ENCODE measurements around the gene PLCG2.

Gene PLCG2

DNA sequence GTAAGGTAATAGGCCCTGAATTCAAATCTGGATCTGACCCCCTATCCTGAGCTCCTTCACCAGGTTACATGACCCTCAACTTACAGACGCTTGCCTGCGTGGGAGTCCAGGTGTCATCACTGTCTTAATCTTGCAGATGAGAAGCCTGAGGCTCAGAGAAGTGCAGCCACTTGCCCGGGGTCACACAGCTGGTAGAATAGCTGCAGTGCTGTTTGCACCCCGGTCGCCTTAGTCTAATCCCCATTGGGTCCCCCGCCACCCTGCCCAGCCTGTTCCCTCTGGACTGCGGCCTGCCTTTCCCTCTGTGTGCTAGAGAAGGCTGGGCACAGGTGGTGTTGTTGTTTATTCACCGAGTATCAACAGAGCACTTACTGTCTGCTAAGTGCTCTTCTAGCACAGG, 125.2 kb downstream of the PLCG2 start:
- H3K36me3 ChIP-seq (ENCODE audit: control insufficient read depth, insufficient read depth, low read length), result no peaks in the 10 kb centered on the region
- no peaks in the 10 kb centered on the region for H3K9me3 ChIP-seq (ENCODE audit: control insufficient read depth, low read length)
- DNase-seq, result no peak
- H3K4me3 ChIP-seq (ENCODE audit: insufficient read depth, low read depth, low read length, poor library complexity, severe bottlenecking), result no peak overlapping the region
- H3K27me3 ChIP-seq (replicated peaks; ENCODE audit: control insufficient read depth, insufficient read depth, low read length, poor library complexity, severe bottlenecking), result no peaks in the 10 kb centered on the region
- H3K27ac ChIP-seq (ENCODE audit: insufficient read depth, low read length, poor library complexity, severe bottlenecking), result no peak overlapping the region
- no peaks in the 10 kb centered on the region for H3K4me1 ChIP-seq (ENCODE audit: control insufficient read depth, insufficient read depth, low read length, poor library complexity, severe bottlenecking)

DNA sequence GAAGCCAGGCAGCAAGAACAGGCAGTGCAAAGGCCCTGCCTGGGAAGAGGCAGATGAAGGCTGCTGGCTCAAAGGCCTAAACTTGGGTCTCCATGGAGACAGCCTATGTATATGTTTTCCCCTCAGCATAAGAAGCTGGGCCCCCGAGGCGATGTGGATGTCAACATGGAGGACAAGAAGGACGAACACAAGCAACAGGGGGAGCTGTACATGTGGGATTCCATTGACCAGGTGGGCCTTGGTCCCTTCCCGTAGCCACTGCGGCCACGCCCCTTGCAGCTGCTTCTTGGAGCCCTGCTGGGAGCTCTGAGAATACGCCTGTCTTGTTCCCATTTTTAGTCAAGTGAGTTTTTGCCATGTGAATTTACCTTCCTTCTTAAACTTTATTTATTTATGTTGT, 126.2 kb downstream of the PLCG2 start:
- H3K36me3 ChIP-seq (ENCODE audit: control insufficient read depth, insufficient read depth, low read length), result no peaks in the 10 kb centered on the region
- no peaks in the 10 kb centered on the region for H3K9me3 ChIP-seq (ENCODE audit: control insufficient read depth, low read length)

DNA sequence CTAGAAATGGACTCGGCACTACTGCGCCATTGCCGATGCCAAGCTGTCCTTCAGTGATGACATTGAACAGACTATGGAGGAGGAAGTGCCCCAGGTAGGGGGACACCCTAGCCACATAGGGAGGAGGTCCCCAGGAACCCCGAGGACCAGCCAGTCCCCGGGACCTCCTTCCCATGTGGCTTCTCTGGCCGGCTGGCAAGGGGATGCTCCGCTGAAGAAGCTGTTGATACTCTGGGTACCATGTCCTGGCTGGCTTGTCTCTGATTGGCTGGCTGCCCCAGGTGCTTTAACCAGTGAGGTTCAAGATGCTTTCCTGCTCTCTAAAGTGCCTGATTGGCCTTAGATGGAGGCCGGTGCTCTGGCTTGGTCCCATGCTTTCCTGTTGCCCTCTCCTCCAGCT, 128.6 kb downstream of the PLCG2 start:
- Histone ChIP-seq H3K27me3 (replicated peaks; ENCODE audit: control insufficient read depth, insufficient read depth, low read length, poor library complexity, severe bottlenecking) (no peaks in the 10 kb centered on the region), H3K27ac (ENCODE audit: insufficient read depth, low read length, poor library complexity, severe bottlenecking) (no peak overlapping the region), H3K4me3 (ENCODE audit: insufficient read depth, low read depth, low read length, poor library complexity, severe bottlenecking) (no peak overlapping the region), H3K4me1 (ENCODE audit: control insufficient read depth, insufficient read depth, low read length, poor library complexity, severe bottlenecking) (no peaks in the 10 kb centered on the region), H3K9me3 (ENCODE audit: control insufficient read depth, low read length) (no peaks in the 10 kb centered on the region), H3K36me3 (ENCODE audit: control insufficient read depth, insufficient read depth, low read length) (no peaks in the 10 kb centered on the region)
- no peak for DNase-seq

More for the DNA sequence above, 126.2 kb downstream of the PLCG2 start:
- H3K4me3 ChIP-seq (ENCODE audit: insufficient read depth, low read depth, low read length, poor library complexity, severe bottlenecking), result no peak overlapping the region
- no peak for DNase-seq
- no peak overlapping the region for H3K27ac ChIP-seq (ENCODE audit: insufficient read depth, low read length, poor library complexity, severe bottlenecking)
- no peaks in the 10 kb centered on the region for H3K4me1 ChIP-seq (ENCODE audit: control insufficient read depth, insufficient read depth, low read length, poor library complexity, severe bottlenecking)
- H3K27me3 ChIP-seq (replicated peaks; ENCODE audit: control insufficient read depth, insufficient read depth, low read length, poor library complexity, severe bottlenecking), result no peaks in the 10 kb centered on the region

DNA sequence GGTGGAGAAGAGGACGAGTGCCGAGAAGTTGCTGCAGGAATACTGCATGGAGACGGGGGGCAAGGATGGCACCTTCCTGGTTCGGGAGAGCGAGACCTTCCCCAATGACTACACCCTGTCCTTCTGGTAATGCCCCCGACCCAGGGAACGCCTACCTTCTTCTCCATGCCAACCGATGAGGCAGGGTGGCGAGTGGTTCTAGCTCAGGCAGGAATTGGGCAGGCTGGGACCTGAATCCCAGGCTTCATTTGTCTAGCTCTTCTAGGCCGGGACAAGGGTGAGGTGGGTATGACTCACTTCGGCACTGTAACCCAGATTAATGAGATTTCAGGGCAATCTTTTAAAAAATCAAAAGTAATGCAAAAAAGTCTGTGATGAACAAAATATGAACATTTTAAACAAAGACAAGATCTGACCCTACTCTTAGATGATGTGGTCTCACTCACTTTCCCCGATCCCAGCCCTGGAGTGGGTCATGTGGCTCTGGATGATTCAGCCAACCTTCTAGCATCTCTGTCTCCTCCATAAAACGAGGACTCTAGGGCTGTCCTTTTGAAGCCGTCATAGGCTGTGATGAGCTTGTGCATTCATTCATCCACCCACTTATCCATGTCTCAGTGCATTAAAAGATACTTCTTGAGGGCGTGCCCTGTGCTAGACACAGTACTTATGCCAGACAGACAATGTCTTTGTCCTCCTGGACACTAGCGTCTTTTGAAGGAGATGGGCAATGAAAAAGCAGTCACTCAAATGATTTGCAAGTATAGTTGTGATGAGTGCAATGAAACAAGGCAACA, 129.6 kb downstream of the PLCG2 start:
- no peaks in the 10 kb centered on the region for H3K9me3 ChIP-seq (ENCODE audit: control insufficient read depth, low read length)
- no peak overlapping the region for H3K27ac ChIP-seq (ENCODE audit: insufficient read depth, low read length, poor library complexity, severe bottlenecking)
- no peaks in the 10 kb centered on the region for H3K27me3 ChIP-seq (replicated peaks; ENCODE audit: control insufficient read depth, insufficient read depth, low read length, poor library complexity, severe bottlenecking)
- H3K4me3 ChIP-seq (ENCODE audit: insufficient read depth, low read depth, low read length, poor library complexity, severe bottlenecking), result no peak overlapping the region
- no peaks in the 10 kb centered on the region for H3K4me1 ChIP-seq (ENCODE audit: control insufficient read depth, insufficient read depth, low read length, poor library complexity, severe bottlenecking)
- H3K36me3 ChIP-seq (ENCODE audit: control insufficient read depth, insufficient read depth, low read length), result no peaks in the 10 kb centered on the region
- no peak for DNase-seq

DNA sequence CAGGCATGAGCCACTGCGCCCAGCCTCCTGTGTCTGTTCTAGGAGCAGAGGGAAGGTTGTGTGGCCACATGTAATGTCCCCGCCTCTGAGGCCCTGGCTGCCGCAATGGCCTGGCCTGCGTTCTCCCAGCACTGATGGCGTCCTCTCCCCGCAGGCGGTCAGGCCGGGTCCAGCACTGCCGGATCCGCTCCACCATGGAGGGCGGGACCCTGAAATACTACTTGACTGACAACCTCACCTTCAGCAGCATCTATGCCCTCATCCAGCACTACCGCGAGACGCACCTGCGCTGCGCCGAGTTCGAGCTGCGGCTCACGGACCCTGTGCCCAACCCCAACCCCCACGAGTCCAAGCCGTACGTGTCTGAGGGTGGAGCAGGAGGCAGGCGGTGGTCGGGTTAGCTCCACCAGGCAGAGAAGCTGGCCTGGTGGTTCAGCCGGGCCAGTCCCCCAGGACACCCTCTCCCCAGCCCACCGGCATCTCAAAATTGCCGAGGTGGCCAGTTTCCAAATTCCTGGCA, 131.3 kb downstream of the PLCG2 start:
- Histone ChIP-seq H3K4me3 (ENCODE audit: insufficient read depth, low read depth, low read length, poor library complexity, severe bottlenecking) (no peak overlapping the region), H3K9me3 (ENCODE audit: control insufficient read depth, low read length) (no peaks in the 10 kb centered on the region), H3K36me3 (ENCODE audit: control insufficient read depth, insufficient read depth, low read length) (no peaks in the 10 kb centered on the region), H3K27ac (ENCODE audit: insufficient read depth, low read length, poor library complexity, severe bottlenecking) (no peak overlapping the region), H3K4me1 (ENCODE audit: control insufficient read depth, insufficient read depth, low read length, poor library complexity, severe bottlenecking) (no peaks in the 10 kb centered on the region), H3K27me3 (replicated peaks; ENCODE audit: control insufficient read depth, insufficient read depth, low read length, poor library complexity, severe bottlenecking) (no peaks in the 10 kb centered on the region)
- DNase-seq, result no peak

DNA sequence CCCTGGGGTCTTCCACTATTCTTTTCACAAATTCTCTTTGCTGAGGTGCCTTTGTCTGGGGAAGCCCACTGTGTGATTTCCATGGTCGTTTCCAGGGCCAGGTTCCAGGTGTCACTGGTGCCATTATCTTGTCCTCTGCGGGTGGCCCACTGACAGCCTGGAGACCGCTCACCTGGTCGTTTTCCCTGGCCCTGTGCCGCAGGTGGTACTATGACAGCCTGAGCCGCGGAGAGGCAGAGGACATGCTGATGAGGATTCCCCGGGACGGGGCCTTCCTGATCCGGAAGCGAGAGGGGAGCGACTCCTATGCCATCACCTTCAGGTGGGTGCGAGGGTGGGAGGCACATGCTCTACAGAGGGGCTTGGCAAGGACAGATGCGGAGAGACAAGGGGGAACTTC, 133.3 kb downstream of the PLCG2 start:
- Histone ChIP-seq H3K27me3 (replicated peaks; ENCODE audit: control insufficient read depth, insufficient read depth, low read length, poor library complexity, severe bottlenecking) (no peaks in the 10 kb centered on the region), H3K27ac (ENCODE audit: insufficient read depth, low read length, poor library complexity, severe bottlenecking) (no peak overlapping the region), H3K9me3 (ENCODE audit: control insufficient read depth, low read length) (no peaks in the 10 kb centered on the region), H3K36me3 (ENCODE audit: control insufficient read depth, insufficient read depth, low read length) (no peaks in the 10 kb centered on the region), H3K4me3 (ENCODE audit: insufficient read depth, low read depth, low read length, poor library complexity, severe bottlenecking) (no peak overlapping the region), H3K4me1 (ENCODE audit: control insufficient read depth, insufficient read depth, low read length, poor library complexity, severe bottlenecking) (no peaks in the 10 kb centered on the region)
- no peak for DNase-seq

DNA sequence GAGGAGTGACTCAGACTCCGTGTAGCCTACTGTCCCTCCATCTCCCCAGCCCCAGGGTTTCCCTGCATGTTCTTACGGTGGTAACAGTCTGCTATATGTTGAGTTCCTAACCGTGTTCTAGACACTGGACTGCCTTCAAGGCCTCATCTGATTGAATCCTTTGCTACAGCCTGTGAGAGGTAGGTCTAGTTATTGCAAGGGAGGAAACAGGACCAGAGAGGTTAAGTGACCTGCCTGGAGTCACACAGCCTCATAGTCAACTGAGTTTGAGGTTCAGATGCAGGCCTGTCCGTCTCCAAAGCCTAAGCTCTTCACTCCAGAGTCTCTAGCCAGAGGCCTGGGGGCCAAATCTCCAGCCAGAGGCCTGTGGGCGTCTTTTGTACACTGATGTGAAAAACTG, 134.1 kb downstream of the PLCG2 start:
- H3K27me3 ChIP-seq (replicated peaks; ENCODE audit: control insufficient read depth, insufficient read depth, low read length, poor library complexity, severe bottlenecking), result no peaks in the 10 kb centered on the region
- no peak overlapping the region for H3K27ac ChIP-seq (ENCODE audit: insufficient read depth, low read length, poor library complexity, severe bottlenecking)
- no peak for DNase-seq
- H3K9me3 ChIP-seq (ENCODE audit: control insufficient read depth, low read length), result no peaks in the 10 kb centered on the region
- no peaks in the 10 kb centered on the region for H3K4me1 ChIP-seq (ENCODE audit: control insufficient read depth, insufficient read depth, low read length, poor library complexity, severe bottlenecking)
- no peaks in the 10 kb centered on the region for H3K36me3 ChIP-seq (ENCODE audit: control insufficient read depth, insufficient read depth, low read length)
- no peak overlapping the region for H3K4me3 ChIP-seq (ENCODE audit: insufficient read depth, low read depth, low read length, poor library complexity, severe bottlenecking)

DNA sequence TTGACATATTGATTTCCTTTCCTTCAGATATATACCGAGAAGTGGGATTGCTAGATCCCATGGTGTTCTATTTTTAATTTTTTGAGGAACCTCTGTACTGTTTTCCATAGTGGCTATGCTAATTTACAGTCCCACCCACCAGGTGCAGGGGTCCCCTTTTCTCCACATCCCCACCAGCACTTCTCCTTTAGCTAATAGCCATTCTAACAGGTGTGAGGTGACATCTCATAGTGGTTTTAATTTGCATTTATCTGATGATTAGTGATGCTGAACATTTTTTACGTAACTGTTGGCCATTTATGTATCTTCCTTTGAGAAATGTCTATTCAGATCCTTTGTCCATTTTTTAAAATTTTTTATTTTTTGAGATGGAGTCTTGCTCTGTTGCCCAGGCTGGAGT, 138.3 kb downstream of the PLCG2 start:
- H3K27ac ChIP-seq (ENCODE audit: insufficient read depth, low read length, poor library complexity, severe bottlenecking), result no peak overlapping the region
- no peaks in the 10 kb centered on the region for H3K36me3 ChIP-seq (ENCODE audit: control insufficient read depth, insufficient read depth, low read length)

DNA sequence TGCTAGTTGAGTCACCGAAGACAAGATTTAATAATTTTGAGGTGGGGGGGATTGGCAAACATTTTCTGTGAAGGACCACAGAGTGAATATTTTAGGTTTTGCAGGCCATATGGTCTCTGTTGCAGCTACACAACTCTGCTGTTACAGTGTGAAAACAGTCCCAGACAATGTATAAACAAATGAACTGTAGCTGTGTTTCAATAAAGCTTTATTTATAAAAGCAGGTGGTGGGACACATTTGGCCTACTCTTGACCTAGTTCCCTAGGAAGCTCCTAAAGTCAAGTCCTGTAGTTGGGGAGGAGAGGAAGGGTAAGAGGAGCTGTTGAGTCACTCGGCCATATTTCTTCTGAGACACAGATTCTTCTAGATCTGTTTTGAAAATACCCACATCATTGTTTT, 139.8 kb downstream of the PLCG2 start:
- no peaks in the 10 kb centered on the region for H3K27me3 ChIP-seq (replicated peaks; ENCODE audit: control insufficient read depth, insufficient read depth, low read length, poor library complexity, severe bottlenecking)
- no peaks in the 10 kb centered on the region for H3K4me1 ChIP-seq (ENCODE audit: control insufficient read depth, insufficient read depth, low read length, poor library complexity, severe bottlenecking)
- H3K36me3 ChIP-seq (ENCODE audit: control insufficient read depth, insufficient read depth, low read length), result no peaks in the 10 kb centered on the region
- no peak overlapping the region for H3K27ac ChIP-seq (ENCODE audit: insufficient read depth, low read length, poor library complexity, severe bottlenecking)
- no peak overlapping the region for H3K4me3 ChIP-seq (ENCODE audit: insufficient read depth, low read depth, low read length, poor library complexity, severe bottlenecking)
- no peak for DNase-seq
- no peaks in the 10 kb centered on the region for H3K9me3 ChIP-seq (ENCODE audit: control insufficient read depth, low read length)

More for the DNA sequence above, 138.3 kb downstream of the PLCG2 start:
- no peak for DNase-seq
- Histone ChIP-seq H3K9me3 (ENCODE audit: control insufficient read depth, low read length) (no peaks in the 10 kb centered on the region), H3K27me3 (replicated peaks; ENCODE audit: control insufficient read depth, insufficient read depth, low read length, poor library complexity, severe bottlenecking) (no peaks in the 10 kb centered on the region), H3K4me1 (ENCODE audit: control insufficient read depth, insufficient read depth, low read length, poor library complexity, severe bottlenecking) (no peaks in the 10 kb centered on the region), H3K4me3 (ENCODE audit: insufficient read depth, low read depth, low read length, poor library complexity, severe bottlenecking) (no peak overlapping the region)

DNA sequence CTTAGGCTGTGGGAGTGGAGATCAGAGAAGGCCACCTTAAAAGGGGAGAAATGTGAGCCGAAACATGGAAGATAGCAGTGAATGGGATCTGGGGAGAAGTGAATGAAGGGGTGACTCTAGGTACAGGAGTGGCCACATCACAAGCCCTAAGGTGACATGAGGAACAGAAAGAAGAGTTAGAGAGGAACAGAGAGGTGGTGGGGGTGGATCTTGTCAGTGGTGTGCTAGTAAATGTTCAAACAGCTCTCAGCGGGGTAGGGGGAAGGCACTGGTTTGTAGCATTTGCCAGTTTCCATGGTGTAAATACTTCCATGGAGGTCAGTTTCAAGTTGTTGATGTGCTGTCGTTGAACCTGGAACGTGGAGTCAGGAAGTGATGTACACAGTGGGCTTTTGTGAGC, 141.4 kb downstream of the PLCG2 start:
- H3K27me3 ChIP-seq (replicated peaks; ENCODE audit: control insufficient read depth, insufficient read depth, low read length, poor library complexity, severe bottlenecking), result no peaks in the 10 kb centered on the region
- H3K4me3 ChIP-seq (ENCODE audit: insufficient read depth, low read depth, low read length, poor library complexity, severe bottlenecking), result no peak overlapping the region
- no peak overlapping the region for H3K27ac ChIP-seq (ENCODE audit: insufficient read depth, low read length, poor library complexity, severe bottlenecking)
- H3K36me3 ChIP-seq (ENCODE audit: control insufficient read depth, insufficient read depth, low read length), result no peaks in the 10 kb centered on the region
- H3K4me1 ChIP-seq (ENCODE audit: control insufficient read depth, insufficient read depth, low read length, poor library complexity, severe bottlenecking), result no peaks in the 10 kb centered on the region
- no peak for DNase-seq
- H3K9me3 ChIP-seq (ENCODE audit: control insufficient read depth, low read length), result no peaks in the 10 kb centered on the region

Measured in effector memory CD4-positive, alpha-beta T cell (primary cell).